DMS 273 (cell line): Measurements from ENCODE around the gene PITPNM1.
A peak's percentile ranks its signal among the peaks of the same experiment; 100 is the strongest.
"Not testable (repeated sequence)": the region's sequence is repeated elsewhere in the genome, so short reads cannot be mapped to it uniquely, and the experiment has no call there.

Experiments used
- DNase-seq: peaks from one replicate; lab custom pipeline; 2025; ENCODE audit not compliant: unreplicated experiment; lab: John Stamatoyannopoulos, UW

PITPNM1 gene

DNA sequence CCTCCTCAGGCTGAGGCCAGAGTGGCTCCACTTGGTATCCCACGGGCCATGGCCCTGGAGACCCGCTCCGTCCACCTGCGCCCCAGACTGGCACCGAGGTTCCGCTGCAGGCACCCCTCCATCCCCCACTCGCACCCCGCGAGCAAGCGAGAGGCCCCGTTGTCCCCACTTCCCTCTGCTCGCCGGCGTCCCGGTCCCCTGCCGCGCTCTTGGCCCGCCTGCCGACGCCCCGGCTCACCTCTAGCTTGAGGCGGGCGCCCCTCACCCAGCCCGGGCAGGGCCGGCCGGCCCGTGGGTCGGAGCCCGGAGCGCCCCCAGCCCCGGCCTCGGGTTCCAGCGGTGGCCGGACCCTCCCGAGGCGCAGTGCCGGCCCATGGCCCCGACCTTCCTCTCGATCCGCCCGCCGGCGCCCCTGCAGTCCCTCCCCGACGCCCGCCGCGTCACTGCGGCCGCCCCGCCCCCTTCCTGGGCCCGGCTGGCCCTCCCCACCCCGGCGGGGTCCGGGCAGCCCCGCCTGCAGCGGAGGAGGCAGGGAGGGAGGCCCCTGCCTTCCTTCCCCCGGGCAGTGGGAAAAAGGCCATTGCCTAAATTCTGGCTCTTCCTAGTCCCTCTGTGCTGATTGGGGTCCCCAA lies at the start of gene PITPNM1:
PITPNM1 (minus strand) TSS at position 414 of the 632 bp plus-strand sequence. CDS start 1,183 bp downstream, outside the sequence.
- peak; percentile 60 for DNase-seq

DNA sequence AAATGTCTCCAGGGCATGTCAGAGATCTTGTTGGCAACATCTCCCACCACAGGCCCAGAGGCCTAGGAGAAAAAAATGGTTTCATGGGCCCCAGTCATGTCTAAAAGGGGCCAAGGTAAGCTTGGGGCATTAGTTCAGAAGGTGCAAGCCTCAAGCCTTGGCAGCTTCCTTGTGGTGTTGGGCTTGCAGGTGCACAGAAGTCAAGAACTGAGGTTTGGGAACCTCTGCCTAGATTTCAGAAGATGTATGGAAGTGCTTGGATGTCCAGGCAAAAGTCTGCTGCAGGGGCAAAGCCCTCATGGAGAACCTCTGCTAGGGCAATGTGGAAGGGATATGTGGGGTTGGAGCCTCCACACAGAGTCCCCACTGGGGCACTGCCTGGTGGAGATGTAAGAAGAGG lies 46.5 kb upstream of the PITPNM1 start:
- DNase-seq, result not testable (repeated sequence)

DNA sequence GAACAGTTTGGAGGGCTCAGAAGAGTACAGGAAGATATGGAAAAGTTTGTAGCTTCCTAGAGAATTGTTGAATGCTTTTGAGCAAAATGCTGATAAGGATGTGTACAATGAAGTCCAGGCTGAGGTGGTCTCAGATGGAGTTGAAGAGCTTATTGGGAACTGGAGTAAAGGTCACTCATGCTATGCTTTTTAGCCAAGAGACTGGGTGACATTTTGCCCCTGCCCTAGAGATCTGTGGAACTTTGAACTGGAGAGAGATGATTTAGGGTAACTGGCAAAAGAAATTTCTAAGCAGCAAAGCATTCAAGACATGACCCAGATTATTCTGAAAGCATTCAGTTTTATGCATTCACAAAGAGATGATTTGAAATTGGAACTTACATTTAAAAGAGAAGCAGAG lies 46.0 kb upstream of the PITPNM1 start:
- no peak for DNase-seq

DNA sequence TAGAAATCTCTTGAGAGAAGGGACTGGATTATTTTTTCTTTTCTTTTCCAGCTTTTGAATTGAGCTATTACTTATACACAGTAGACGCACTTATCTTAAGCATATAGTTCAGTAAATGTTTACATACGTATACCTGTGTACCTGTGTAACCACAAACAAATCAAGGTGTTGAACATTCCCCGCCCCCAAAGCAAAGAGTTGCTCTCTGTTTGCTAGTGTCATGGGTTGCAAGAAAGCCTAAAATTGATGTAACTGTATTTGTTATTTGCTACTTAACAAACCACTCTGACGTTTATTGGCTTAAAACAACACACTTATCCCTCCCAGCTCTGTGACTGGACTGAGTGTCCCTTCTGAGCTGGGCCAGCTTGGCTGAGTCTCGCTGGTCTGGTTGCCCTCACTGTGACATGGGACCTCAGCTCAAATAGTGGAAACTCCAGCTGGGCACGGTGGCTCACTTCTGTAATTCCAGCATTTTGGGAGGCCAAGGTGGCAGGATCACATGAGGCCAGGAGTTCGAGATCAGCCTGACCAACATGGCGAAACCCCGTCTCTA lies 43.5 kb upstream of the PITPNM1 start:
- no peak for DNase-seq

DNA sequence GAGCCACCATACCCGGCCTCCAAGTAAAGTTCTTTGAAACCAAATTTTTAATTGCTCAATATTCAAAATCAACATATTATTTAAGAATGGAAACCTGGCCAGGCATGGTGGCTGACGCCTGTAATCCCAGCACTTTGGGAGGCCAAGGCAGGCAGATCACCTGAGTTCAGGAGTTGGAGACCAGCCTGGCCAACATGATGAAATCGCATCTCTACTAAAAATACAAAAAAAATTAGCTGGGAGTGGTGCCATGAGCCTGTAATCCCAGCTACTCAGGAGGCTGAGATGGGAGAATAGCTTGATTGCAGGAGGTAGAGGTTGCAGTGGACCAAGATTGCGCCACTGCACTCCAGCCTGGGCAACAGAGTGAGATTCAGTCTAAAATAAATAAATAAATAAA lies 42.9 kb upstream of the PITPNM1 start:
- not testable (repeated sequence) for DNase-seq

DNA sequence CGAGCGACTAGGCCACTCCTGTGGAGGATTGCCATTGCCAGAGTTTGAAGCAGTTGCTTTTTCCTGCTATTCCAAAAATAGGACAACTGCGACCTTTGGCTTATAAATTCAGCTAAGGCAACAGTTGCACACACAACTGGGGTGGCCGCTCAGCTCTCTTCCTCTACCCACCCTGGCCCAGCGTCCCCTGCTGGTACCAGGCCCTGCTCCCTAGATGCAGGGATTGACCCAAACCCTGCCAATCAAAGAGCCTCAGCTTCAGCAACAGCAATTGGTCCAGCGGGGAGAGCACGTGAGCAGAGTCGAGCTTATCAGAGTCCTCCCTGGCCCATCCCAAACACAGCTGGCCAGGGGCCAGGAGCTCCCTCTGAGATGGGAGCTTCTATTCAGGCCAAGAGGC lies 40.1 kb upstream of the PITPNM1 start:
- peak; percentile 42 for DNase-seq

DNA sequence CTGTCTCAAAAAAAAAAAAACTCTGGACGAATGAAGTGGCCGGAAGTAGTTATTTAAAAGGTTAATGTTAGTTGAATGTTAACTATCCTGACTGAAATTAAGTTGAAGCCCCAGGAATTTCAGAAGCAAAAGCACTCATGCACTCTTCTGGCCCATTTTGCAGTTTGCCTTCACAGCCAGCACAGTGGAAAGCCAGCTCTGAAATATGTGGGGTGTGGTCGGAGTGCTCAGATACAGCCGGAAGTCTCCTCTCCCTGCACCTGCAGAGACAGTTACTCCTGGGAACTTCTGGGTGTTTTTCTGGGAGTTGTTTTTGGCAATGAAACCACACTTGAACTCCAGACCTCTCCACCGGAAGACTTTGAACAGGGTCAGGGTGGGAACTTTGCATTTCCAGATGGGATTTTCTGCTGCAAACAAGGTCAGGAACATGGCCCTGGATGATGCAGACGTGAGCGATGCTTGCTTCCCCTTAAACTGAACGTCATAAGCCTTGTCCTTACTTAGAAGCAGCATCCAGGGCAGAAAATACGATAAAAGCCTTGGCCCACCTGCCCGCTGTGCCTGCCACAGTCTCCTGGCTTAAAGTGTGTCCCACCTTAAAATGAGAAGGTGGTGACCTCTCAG lies 39.6 kb upstream of the PITPNM1 start:
- DNase-seq, result no peak

DNA sequence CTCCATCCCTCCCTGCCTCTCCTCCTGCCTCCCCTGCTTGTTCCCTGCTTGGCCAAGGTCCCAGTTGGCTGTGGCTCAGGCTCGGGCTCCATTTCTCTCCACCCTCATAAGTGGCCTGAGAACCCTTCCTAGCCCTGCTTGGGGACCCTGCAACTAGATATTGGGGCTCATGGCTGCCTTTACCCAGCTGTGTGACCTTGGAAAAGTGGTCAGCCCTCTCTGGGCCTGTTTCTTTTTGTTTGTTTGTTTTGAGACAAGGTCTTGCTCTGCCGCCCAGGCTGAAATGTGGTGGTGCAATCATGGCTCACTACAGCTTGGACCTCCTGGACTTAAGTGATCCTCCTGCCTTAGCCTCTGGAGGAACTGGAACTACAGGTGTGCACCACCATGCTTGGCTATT lies 38.4 kb upstream of the PITPNM1 start:
- DNase-seq, result no peak

DNA sequence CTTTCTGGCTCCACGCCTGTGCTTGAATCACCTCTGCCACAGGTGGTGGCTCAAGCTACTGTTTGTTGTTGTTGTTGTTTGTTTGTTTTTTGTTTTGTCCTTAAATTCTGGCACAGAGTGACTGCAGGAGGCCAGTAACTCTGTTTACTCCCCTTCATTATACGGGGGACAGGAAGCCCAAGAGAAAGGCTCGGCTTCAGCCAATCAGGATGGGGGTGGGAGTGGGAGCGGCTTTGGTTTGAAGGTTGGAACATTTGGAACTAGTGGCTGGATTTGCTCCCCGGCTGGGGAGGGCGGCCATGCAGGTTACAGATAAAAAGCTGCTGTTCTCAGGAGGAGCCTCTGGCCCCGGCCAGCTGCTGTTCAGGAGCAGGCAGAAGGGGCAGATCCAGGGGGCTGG lies 37.8 kb upstream of the PITPNM1 start:
- DNase-seq, result peak; percentile 72

DNA sequence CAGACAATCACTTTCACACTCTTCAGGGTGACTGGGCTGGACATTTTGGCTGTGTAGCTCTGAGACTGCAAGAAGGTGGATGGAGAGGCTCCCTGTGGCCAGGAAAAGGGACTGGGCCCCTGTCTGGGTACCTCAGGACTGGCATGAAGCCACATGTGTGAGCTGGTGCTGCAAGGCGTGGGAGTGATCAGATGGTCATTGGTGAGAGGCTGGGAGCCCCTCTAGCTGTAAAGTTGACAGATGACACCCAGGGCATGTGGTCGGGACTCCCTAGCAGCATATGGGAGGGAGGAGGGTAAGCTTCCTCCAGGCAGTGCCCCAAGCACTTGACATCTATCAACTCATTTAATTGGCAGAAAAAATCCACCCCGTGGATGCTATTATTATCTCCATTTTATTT lies 37.0 kb upstream of the PITPNM1 start:
- DNase-seq, result peak; percentile 81

DNA sequence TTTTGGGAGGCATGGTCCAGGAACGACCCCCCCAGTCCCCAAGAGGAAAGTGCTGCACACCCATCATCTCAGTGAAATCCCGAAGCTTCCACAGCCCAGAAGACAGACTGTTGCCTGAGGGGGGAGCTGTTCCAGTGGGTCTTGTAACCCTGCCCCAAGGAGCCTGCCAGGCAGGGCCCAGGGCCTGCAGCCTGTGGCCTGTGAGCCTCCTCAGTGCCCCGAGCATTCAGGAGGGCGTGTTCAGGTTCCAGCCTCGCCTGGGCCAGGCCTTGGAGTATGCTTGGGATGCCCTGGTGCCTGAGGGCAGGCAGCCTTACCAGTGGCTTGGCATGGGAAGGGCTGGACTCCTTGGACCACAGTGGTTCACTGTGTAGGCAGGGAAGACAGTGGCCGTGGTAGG lies 36.0 kb upstream of the PITPNM1 start:
- DNase-seq, result no peak

DNA sequence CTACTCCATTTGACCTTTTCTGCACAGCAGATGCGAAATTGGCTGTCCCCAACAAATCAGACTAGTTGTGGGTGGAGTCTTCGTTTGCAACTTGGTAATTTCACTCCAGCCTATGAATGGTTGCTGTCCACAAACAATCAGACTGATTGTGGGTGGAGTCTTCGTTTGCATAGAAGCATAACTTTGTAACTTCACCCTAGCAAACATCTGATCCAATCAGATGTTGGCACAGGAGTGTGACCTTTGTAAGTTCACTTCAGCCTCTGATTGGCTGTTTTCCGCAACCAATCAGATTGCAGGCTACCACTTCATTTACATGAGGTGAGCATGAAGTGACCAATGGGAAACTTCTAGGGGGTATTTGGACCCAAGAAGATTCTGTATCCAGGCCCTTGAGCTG lies 34.4 kb upstream of the PITPNM1 start:
- DNase-seq, result peak; percentile 12

DNA sequence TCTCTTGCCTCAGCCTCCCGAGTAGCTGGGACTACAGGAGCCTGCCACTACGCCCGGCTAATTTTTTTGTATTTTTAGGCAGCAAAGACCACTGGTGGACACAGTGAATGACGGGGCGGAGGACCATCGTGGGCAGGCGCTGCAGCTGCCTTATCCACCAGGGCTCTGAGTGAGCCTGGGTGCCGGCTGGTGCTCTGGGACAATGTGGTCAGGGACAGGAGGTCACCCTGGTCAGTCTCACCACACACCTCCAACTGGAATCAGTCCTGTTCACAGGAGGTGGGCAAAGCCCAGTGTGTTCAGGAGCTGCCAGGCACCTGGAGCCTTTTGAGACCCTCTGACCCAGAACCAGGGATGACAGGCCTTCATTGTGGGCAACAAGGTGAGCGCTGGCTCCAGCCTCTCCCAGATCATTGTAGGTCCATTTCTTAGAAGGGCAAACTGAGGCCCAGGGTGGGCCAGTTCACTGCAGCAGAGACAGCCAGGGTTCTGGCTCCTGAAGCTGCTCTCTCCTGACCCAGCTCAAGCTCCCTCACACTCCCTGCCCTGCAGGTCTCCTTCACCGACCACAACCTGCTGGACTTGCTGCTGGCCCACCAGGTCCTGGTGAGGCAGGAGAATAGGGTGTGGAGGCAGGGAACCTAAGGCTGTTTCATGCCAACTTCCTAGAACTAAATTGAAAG lies 33.8 kb upstream of the PITPNM1 start:
- DNase-seq, result no peak

DNA sequence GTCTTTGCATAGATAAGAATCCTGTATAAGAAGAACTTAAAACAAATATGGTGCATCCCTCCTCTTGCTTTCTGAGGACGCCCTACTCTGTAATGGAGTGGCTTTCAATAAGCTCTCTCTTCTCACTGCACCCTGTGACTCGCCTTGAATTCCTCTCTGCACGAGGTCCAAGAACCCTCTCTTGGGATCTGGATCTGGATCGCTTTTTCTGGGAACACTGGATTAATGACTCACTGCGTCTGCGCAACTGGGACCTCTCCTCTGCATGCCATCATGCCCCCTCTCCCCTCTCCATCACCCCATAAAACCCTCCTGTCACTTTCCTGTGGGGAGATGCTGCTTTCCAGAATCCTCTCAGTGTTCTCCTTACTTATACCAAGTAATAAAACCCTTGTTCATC lies 33.1 kb upstream of the PITPNM1 start:
- DNase-seq, result no peak

DNA sequence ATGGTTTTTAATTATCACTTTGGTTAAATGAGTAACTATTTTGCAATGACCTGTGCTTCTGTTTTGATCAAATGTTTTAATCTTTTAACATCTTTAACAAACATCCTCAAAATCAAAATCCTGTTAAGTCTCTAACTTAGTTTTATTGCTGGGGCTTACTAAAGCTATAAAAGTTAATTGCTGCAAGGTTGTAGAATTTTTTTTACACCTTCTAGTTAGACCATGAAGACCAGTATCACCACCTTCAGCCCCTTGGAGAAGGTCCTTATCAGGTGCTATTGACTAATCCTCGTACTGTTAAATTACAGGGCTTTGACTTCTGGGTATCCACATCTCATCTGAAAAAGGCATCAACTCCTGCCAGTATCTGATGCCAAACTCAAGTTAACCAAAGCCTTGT lies 30.4 kb upstream of the PITPNM1 start:
- no peak for DNase-seq

DNA sequence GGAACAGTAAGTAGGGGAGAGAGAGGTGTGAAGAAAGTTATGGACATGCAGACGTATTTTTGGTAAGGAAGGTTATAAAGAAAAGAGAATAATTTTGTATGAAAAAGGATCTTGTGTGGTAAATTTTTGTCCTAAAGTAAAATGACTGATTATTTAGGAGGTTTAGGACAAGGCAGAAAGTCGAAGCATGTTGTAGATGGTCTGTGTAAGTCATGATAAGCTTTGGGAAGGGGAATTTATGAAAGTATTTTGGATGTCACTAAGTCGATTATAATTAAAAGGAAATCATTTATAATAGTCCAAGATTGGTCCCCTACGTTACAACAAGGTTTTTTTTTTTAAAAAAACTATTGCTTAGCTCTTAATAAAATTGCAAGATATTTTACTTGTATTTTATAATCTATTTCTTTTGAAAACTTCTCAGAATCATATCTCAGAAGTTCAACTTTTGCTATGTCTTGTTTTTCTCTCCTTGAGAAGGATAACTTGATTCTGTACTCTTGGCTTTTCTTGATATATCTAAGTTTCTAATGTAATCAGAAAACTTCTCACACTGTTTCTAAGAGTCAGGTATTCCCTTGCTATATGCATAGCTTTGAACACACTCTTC lies 29.0 kb upstream of the PITPNM1 start:
- peak; percentile 42 for DNase-seq

DNA sequence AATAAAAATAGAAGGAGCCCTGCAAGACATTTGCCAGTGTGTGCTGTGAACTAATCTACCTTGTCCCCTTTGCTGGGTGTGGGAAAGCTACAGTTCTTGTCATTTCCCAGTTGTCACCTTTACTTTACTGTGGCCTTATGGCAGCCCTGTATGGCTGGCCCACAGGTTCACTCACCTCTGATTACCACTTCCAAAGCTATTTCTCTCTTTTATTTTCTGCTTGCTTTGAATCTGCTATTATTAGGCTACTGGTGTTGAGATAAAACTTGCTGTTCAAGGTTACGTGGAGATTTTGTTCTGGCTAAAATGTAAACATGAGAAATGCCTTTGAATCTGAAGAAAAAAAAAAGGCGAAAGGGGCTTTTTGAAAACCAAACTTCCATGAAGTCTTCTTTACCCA lies 27.7 kb upstream of the PITPNM1 start:
- DNase-seq, result no peak

DNA sequence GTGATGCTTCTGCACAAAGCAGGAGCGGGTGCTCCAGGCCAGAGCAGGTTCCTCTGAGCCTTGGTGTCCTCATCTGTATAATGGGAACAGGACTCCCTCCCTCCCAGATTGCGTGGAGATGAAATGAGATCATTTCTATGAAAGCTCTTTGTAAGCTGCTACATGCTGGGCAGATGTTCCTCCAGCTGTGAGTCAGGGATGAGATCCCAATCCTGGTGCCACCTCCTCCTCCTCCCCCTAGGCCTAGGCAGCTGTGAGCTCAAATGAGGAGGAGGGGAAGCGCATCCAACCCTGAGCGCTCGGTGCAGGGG lies 25.1 kb upstream of the PITPNM1 start:
- DNase-seq, result peak; percentile 15

DNA sequence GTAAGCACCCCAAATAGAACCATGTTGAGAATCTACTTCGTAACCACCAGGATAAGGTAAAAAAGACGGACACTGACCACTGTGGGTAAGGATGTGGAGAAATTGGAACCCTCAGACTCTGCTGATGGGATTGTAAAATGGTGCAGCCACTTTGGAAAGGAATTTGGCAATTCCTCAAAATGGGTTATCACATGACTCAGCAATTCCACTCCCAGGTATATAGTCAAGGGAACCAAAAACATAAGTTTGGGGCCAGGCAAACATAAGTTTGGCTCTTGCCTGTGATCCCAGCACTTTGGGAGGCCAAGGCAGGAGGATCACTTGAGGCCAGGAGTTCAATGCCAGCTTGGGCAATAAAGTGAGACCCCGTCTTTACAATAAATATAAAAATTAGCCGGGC lies 23.2 kb upstream of the PITPNM1 start:
- no peak for DNase-seq

DNA sequence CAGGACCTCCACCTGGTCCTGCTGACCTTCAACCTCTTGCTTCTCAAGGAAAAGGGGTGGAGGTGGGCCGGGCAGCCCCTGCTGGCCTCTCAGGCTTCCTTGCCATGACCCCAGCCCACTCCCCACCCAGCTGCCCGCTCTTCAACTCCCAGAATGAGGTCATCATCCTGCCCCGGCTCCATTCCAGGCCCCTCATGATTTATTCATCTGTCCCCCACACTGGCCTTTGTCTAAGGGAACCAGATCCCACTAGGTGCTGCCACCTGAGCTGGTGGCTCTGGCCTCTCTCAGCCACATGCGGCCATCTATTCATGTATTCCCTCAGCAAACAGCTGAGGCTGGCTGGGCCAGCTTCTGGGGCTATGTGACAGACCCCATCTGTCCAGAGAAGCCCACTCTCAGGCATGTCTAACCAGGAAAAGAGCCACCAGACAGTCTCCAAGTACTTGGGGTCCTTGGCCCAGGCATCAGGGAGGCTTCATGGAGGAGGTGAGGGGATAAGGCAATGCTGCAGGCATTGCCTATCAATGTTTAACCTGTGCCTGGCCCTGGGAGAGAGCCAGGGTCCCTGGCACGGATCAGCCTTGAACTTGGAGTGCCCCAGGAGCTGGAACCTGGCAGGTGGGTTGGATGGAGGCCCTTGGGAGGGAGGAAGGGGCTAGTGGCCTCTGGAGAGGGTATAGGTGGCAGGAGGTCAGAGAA lies 20.3 kb upstream of the PITPNM1 start:
- DNase-seq, result no peak

DNA sequence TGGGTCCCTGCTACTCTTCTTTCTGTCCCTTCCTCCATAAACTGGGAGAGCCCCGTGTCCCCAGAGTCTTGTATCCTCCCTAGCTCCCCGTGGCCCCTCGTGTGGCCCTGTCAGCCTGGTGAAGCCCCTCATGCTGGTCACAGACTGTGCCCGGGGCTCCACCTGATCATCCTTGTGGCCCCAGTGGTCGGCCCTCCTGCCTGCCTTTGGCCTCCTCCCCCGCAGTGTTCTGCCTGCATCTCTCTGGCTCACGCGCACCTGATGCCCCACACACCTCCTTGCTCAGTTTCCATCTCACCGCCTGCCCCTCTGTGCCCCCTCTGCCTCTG lies 19.3 kb upstream of the PITPNM1 start:
- DNase-seq, result no peak
